Esophagus squamous epithelium (tissue), 4 donors: Measurements from ENCODE around the gene EBP.
A peak's percentile ranks its signal among the peaks of the same experiment; 100 is the strongest.

Experiments used
- POLR2A ChIP-seq, 4 donors: fragments of 450-650 bp; IDR thresholded peaks; one replicate each; pipeline ENCODE4 v1.6.1; 2017; ENCODE audit warnings: antibody characterized with exemption in 4 of 4, mild to moderate bottlenecking in 4 of 4, moderate library complexity in 3 of 4
- TF ChIP-seq, protein P1 (sequence below), 6 experiments: fragments of 450-650 bp in 4 of 6; fragments of 200-600 bp in 2 of 6; sonication (generic) in 2 of 6; IDR thresholded peaks; one replicate each; pipeline ENCODE4 v1.5.1; 2016 to 2019; ENCODE audit warnings: antibody characterized with exemption in 6 of 6, mild to moderate bottlenecking in 4 of 6, moderate library complexity in 4 of 6

DNA sequence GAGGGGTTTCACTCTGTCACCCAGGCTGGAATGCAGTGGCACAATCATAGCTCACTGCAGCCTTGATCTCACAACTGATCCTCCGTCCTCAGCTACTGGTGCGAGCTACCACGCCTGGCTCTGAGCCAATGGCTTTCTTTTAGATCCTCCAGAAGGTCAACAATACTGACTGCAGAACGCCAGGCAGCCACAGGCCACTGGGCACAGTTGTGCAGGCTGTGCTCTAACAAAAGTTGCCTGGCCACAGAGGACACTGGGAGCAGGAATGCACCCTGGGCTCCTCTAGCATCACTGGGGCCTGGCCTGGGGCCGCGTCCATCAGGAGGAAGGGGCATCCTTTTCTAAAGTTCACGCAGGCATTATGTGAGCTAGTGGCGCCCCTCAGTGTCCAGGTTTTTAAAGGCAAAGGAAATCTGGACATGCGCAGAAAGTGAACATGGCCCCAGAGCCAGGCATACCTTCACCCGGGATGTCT lies 27.7 kb upstream of the EBP start:
- TF ChIP-seq, protein P1, sequence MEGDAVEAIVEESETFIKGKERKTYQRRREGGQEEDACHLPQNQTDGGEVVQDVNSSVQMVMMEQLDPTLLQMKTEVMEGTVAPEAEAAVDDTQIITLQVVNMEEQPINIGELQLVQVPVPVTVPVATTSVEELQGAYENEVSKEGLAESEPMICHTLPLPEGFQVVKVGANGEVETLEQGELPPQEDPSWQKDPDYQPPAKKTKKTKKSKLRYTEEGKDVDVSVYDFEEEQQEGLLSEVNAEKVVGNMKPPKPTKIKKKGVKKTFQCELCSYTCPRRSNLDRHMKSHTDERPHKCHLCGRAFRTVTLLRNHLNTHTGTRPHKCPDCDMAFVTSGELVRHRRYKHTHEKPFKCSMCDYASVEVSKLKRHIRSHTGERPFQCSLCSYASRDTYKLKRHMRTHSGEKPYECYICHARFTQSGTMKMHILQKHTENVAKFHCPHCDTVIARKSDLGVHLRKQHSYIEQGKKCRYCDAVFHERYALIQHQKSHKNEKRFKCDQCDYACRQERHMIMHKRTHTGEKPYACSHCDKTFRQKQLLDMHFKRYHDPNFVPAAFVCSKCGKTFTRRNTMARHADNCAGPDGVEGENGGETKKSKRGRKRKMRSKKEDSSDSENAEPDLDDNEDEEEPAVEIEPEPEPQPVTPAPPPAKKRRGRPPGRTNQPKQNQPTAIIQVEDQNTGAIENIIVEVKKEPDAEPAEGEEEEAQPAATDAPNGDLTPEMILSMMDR (IDR thresholded peaks at IDR 0.05), result peak in 3 of 6 experiments; percentile 15 to 46 (median 30)
- no peak for TF ChIP-seq POLR2A (IDR thresholded peaks at IDR 0.05)
